ENCODE results near the gene RBM15B. TPM values are rescaled to one million over a fixed set of nuclear protein-coding genes. Genes with fewer than 3 reads are reported as not detected.

Gene RBM15B
- total RNA-seq, 2 experiments from 2014 or later, result 29.1 to 29.2 TPM

GRCh38 chr3:51408813-51409212 lies 17.7 kb downstream of the RBM15B start:
- no peaks in the 10 kb centered on the region for H3K4me1 ChIP-seq (ENCODE audit: insufficient read depth, low read length)
- H3K36me3 ChIP-seq (ENCODE audit: insufficient read depth, low read length), result peaks cover 80% of the 10 kb centered on the region
- no peak overlapping the region for H3K4me3 ChIP-seq (ENCODE audit: low read length)
- ATAC-seq (ENCODE audit: poor library complexity) (no peak), DNase-seq (no peak)
- Mint-ChIP-seq H3K4me1 (ENCODE audit: low read depth) (peaks cover 27% of the 10 kb centered on the region), H3K4me3 (no peak overlapping the region), H3K9me3 (no peaks in the 10 kb centered on the region), H3K27me3 (no peaks in the 10 kb centered on the region), H3K36me3 (ENCODE audit: low read depth) (peaks cover 78% of the 10 kb centered on the region), H3K27ac (no peak overlapping the region)
- H3K9me3 ChIP-seq (ENCODE audit: control insufficient read depth in 1 of 2, insufficient read depth in 1 of 2, low read length in 2 of 2), result no peaks in the 10 kb centered on the region
- no peaks in the 10 kb centered on the region for H3K27me3 ChIP-seq (ENCODE audit: control insufficient read depth in 1 of 2, insufficient read depth in 2 of 2, low read length in 2 of 2)
- no peak for TF ChIP-seq CTCF (IDR thresholded peaks at IDR 0.05)
- POLR2A ChIA-PET, result no interaction called here
- no peak overlapping the region for H3K27ac ChIP-seq (ENCODE audit: low read depth in 1 of 2, low read length in 2 of 2)
- CTCF ChIA-PET, result interaction anchor here (2.1 kb wide), 1 partner anchor 20 kb away, joined by 5 read pairs; no protein-coding TSS in a partner anchor
- intact Hi-C loops (cut with DNase I, micrococcal nuclease), result no loop called here

GRCh38 chr3:51422211-51422610 lies 31.1 kb downstream of the RBM15B start:
- H3K4me1 Mint-ChIP-seq (ENCODE audit: low read depth), result no peaks in the 10 kb centered on the region
- H3K36me3 ChIP-seq (ENCODE audit: insufficient read depth, low read length), result peaks cover 63% of the 10 kb centered on the region
- H3K27me3 Mint-ChIP-seq, result no peaks in the 10 kb centered on the region
- H3K36me3 Mint-ChIP-seq (ENCODE audit: low read depth), result peaks cover 82% of the 10 kb centered on the region
- no peak for TF ChIP-seq CTCF (IDR thresholded peaks at IDR 0.05)
- no peak overlapping the region for H3K27ac ChIP-seq (ENCODE audit: low read depth in 1 of 2, low read length in 2 of 2)
- CTCF ChIA-PET, result interaction anchor here (1.0 kb wide), 2 partner anchors 9 to 13 kb away, joined by 3 to 5 read pairs; no protein-coding TSS in a partner anchor
- POLR2A ChIA-PET, result no interaction called here
- no peak overlapping the region for H3K4me3 ChIP-seq (ENCODE audit: low read length)
- no peak overlapping the region for H3K27ac Mint-ChIP-seq
- H3K9me3 Mint-ChIP-seq, result no peaks in the 10 kb centered on the region
- no peaks in the 10 kb centered on the region for H3K27me3 ChIP-seq (ENCODE audit: control insufficient read depth in 1 of 2, insufficient read depth in 2 of 2, low read length in 2 of 2)
- H3K4me3 Mint-ChIP-seq, result no peak overlapping the region
- H3K9me3 ChIP-seq (ENCODE audit: control insufficient read depth in 1 of 2, insufficient read depth in 1 of 2, low read length in 2 of 2), result no peaks in the 10 kb centered on the region
- no peak for ATAC-seq (ENCODE audit: poor library complexity)
- no peaks in the 10 kb centered on the region for H3K4me1 ChIP-seq (ENCODE audit: insufficient read depth, low read length)
- intact Hi-C loops (cut with DNase I, micrococcal nuclease), result no loop called here
- DNase-seq, result no peak

- Mint-ChIP-seq H3K4me1 (ENCODE audit: low read depth) (no peaks in the 10 kb centered on the region), H3K4me3 (no peak overlapping the region), H3K9me3 (no peaks in the 10 kb centered on the region), H3K36me3 (ENCODE audit: low read depth) (peaks cover 79% of the 10 kb centered on the region), H3K27me3 (no peaks in the 10 kb centered on the region), H3K27ac (no peak overlapping the region)
- CTCF ChIA-PET, result interaction anchor here (1.2 kb wide), 1 partner anchor 811 kb away, joined by 3 read pairs; no protein-coding TSS in a partner anchor
- Histone ChIP-seq H3K4me3 (ENCODE audit: low read length) (no peak overlapping the region), H3K9me3 (ENCODE audit: control insufficient read depth in 1 of 2, insufficient read depth in 1 of 2, low read length in 2 of 2) (no peaks in the 10 kb centered on the region), H3K36me3 (ENCODE audit: insufficient read depth, low read length) (peaks cover 71% of the 10 kb centered on the region), H3K27me3 (ENCODE audit: control insufficient read depth in 1 of 2, insufficient read depth in 2 of 2, low read length in 2 of 2) (no peaks in the 10 kb centered on the region), H3K4me1 (ENCODE audit: insufficient read depth, low read length) (no peaks in the 10 kb centered on the region), H3K27ac (ENCODE audit: low read depth in 1 of 2, low read length in 2 of 2) (no peak overlapping the region)
- no peak for TF ChIP-seq CTCF (IDR thresholded peaks at IDR 0.05)
- no peak for DNase-seq
- intact Hi-C loops (cut with DNase I, micrococcal nuclease), result no loop called here
- POLR2A ChIA-PET, result no interaction called here
- ATAC-seq (ENCODE audit: poor library complexity), result no peak
These were observed 35.8 kb downstream of the RBM15B start for GRCh38 chr3:51426921-51427320.

Data from CD4-positive, alpha-beta T cell (primary cell).